GM19328 (cell line): ENCODE measurements around the gene TMSB4Y.

Experiments
- ATAC-seq: cut with Tn5 transposase; IDR thresholded peaks from one replicate; pipeline ENCODE4 v1.9.1; 2021; ENCODE audit warnings: mild to moderate bottlenecking, moderate library complexity; ENCODE audit not compliant: unreplicated experiment

Gene TMSB4Y

DNA sequence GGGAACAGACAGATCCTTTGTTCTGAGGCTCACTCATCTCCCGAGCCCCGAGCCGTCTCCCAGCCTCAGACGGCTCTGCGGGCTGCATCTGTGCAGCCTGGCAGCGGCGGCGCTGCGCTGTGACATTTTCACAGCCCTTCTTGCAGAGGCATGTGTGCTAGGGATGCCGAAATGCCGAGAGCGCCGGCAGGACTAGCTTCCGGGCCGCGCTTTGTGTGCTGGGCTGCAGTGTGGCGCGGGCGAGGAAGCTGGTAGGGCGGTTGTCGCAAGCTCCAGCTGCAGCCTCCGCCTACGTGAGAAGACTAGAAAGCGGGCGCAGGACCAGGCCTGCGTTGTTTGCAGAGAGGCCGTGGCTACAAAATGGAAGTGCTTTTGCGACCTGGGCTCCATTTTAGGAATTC, at the start of gene TMSB4Y:
TMSB4Y (plus strand) TSS at position 332 of the 401 bp plus-strand sequence.
- no peak for ATAC-seq

DNA sequence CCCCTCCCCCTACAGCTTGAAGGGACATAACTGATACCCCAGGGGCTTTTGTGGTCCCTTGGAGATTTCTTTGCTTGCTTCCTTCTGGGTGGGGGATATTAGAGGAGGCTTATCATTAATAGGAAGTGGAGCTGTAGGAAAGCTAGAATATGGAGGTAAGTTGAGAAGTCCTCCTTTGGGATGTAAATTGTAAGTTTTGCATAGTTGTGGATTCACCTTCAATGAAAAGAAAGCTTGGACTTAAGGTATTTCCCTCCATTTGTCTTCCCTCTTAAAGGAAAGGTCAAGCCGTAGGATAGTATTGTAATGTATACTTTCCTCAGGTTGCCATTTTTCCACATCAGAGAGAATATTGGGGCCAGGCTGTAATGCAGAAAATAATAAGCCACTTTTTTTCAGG, 39.5 kb upstream of the TMSB4Y start:
- ATAC-seq: no peak

DNA sequence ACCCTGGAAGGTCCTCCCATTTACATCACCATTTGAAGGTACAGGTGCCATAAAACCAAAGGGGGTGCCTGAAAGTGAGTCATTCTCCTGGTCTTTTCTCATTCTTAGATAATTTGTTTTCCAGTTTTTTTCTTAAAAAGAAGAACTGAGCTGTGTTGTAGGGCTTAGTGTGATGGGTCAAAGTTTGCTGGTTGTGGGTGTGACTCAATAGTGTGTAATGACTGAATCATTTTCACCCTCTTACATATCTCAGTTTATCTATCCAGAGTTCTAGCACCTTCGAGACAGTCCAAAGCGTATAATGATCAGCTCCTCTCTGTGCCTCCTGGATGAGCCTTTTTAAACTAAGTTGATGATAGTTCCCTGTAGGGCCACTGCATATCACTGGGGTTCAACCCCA, 32.6 kb upstream of the TMSB4Y start:
- no peak for ATAC-seq

DNA sequence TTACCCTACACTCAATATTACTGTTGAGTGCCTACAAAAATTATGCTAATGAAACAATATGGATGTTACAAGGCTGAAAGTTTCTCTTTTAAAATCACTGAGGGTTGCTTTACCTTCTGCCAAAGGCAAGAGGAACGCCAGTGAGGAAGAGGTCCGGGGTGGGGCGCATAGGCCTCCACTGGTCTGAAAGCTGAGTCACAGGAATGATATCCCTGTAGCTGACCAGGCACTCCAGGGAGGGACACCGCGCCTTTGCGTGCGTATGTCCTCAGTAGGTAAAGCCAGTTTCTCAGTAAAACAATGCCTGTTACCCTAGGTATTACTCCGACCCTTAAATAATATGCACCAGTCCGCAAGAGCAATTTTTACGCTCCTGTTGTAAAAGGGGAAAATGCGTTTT, 1.4 kb upstream of the TMSB4Y start:
- no peak for ATAC-seq

DNA sequence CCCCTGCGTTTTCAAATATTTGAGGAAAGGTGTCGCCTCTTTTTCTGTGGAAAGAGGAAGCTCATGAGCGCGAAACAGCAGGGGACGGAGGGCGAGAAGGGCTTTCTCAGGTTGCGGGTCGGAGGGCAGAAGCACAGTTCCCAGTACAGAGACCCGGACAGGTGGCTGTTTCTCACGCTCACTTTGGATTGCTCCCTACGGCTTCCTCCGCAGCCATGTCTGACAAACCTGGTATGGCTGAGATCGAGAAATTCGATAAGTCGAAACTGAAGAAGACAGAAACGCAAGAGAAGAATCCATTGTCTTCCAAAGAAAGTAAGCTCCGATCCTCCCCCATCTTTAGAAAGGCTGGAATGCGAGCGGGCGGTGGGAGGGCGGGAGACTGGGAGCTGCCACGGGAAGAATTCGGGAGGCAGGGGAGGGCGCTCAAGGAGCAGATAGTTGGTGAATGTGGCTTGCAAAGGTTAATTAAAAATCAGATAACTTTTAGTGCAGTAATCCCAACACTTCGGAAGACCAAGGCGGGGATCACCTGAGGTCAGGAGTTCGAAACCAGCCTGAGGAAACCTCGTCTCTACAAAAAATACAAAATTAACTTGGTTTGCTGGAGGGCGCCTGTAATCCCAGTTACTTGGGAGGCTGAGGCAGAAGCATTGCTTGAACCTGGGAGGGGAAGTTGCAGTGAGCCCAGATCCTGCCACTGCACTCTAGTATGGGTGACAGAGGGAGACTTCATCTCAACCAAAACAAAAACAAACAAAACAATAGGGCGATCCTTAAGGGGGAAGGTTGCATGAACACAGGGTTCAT, 627 bp downstream of the TMSB4Y start:
- ATAC-seq: no peak

DNA sequence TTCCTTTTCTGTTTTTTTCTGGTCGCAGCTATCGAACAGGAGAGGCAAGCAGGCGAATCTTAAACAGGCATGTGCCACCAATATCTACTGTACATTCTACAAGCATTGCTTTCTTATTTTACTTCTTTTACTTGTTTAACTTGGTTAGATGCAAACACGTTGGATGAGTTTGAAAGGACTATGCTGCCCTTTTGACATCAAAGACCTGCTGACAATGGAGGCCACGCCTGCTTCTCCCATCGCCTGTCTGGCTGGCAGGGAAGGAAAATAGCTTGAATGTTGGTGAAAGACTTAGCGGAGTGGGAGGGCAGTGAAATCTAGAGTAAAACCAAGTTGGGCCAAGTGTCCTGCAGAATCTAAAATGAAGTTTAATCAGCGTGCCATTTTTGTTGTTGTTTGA, 1.5 kb downstream of the TMSB4Y start:
- ATAC-seq: no peak

DNA sequence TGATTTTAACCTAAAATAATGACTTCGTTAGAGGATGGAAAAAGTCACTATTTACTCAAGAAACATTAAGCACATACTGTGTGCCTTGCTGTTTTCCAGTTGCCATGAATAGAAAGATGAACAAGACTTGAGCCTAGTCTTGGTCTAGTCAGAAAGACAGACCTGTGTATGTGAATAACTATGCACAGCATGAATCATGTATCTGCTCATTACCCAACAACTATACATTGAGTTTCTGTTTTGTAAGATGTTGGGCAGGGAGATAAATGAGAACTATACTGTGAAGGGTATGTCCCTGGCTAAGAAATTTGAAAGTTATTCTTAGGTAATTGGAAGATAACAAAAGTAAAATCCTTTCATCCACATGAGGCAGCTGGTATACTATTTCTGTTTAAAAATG, 4.3 kb downstream of the TMSB4Y start:
- no peak for ATAC-seq

DNA sequence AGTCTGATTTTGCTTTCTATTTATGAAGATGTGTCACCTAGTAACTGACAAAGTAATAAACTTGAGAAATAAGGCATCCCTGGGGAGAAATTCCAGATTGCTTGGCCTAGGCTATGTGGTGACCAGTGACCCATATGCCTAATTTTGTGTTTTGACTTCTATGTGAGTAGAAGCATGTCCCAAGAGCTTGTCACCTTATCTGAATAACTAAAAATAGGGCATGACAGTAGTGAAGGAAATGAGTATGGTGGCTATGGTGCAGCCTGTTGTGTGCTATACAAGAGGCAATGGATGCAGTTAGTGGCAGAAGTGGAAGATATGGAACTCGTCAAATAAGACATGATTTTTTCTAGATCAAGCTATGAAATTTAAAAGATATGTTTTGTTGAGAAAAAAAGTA, 15.3 kb downstream of the TMSB4Y start:
- no peak for ATAC-seq

DNA sequence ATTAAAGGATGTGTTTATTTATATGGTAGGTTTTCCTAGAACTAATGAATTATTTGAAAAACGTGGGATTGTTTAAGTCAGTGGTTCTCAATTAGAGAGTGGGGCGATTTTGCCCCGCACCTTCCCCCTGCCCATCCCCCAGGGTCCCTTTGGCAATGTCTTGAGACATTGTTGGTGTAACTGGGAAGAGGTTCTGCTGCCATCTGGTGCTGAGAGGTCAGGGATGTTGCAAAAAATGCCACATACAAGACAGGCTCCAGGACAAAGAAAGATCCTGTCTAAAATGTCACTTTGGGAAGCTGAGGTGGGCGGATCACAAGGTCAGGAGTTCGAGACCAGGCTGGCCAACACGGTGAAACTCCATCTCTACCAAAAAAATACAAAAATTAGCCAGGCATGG, 25.8 kb downstream of the TMSB4Y start:
- ATAC-seq: no peak

DNA sequence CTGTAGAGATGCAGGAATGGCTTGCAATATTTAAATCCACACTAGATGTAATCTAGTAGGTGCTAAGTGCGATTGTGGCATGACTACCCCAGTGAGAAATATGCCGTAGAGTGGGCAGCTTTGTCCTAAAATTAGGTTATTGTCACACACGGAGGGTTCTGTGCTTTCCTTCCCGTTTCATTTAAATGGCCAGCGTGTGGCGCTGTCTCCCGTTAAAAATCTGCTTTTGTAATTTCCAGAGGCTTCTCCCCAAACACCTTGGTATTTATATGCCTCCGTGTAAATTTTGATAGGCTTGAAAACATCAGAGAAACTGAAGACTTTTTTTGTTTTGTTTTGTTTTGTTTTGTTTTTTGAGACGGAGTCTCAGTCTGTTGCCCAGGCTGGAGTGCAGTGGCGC, 34.9 kb downstream of the TMSB4Y start:
- ATAC-seq: no peak

DNA sequence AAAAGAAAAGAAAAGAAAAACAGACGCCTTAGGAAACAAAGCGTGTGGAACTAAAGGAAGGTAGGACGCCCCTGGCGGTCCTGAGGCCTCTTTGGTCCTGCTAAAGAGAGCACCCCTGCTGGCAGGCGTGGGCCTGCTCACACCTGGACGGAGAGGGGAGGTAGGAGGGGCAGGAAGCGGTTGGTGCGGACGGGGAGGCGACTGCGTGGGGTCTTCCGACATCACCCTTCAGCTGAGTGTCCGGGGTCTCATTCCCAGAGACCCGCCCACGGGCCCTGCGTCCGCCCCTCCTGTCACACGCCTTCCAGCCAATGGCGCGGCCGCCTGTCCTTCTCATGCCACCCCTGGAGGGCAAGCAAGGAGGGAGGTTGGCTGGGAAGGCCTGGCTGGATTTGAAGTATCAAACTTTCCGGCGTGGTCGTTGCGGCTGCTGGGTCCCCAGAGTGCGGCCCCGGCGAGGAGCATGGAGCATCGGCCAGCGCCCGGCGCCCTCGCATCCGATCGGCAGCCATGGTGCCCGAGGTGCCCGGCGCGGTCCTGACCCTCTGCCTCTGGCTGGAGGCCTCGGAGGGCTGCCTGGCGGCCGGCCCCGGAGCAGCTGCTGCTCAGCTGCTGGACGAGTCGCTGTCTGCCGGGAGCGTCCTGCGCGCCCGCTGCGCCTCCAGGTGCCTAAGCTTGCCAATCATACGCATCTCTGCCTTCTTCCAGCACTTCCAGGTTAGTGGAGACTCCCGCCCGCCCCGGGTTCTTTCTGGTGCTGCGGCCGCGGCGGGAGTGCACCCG, 47.8 kb downstream of the TMSB4Y start:
- ATAC-seq: no peak

DNA sequence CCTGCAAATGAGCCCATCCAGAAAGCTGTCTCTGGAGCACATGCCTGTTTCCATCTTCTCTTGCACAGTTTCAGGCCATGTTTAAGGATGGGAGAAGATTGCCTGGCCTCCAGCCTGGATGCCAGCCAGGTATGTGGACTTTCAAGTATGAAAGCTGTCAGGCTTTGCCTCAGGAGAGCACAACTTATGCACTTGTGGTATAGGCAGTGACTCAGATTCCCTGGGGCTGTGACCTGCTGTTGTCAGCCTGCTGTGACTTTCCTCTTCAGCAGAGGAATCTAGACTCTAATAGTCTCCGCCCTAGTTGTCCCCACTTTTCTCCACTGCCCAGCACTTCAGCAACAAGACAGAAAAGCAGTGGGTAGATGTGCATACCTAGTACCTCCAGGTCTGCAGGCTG, 51.0 kb downstream of the TMSB4Y start:
- no peak for ATAC-seq
